ENCODE results near the gene MARCHF10.

MARCHF10 gene

DNA sequence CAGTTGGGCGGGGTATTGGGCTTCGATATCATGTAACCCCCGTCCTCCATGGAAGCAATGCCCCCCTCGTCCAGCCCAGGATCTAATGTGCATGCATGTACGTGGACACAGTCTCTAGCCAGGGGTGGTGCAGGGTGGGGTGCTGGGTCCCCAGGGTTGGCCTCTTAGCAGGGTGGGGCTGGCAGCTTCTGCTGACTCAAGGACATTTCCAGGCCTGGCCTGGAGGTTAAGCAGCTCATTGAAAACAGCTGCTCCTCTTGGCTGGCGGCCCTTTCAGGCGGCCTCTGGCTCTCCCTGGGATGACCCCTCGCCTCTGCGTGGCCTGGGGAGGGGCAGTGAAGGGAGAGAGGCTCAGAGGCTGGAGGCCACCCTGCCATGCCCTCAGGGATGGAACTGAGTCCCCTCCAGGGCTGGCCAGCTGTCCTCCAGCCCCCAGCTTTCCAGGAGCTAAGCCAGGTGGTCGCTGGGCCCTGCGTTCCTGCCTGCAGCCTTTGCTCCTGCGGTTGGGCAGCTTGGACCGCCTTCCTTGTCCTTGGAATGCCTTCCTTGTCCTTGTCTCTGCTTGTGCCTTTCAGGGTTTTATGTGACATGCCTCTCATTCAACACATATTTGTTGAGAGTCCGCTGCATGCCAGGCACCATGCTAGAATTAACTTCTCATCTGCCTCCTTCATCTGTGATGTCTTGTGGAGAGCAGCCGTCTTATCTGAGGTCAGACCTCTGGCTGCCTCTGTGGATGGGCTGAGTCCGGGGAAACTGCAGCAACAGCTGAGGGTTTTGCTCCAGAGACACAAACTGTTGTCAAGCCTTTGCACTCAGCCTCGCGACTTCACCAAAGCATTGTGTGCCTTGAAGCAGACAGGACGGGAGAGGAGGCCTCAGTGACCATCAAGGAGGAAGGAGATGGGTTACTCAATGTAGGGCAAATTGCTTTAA is 154.0 kb downstream of the MARCHF10 start:
- no peak for ATAC-seq

DNA sequence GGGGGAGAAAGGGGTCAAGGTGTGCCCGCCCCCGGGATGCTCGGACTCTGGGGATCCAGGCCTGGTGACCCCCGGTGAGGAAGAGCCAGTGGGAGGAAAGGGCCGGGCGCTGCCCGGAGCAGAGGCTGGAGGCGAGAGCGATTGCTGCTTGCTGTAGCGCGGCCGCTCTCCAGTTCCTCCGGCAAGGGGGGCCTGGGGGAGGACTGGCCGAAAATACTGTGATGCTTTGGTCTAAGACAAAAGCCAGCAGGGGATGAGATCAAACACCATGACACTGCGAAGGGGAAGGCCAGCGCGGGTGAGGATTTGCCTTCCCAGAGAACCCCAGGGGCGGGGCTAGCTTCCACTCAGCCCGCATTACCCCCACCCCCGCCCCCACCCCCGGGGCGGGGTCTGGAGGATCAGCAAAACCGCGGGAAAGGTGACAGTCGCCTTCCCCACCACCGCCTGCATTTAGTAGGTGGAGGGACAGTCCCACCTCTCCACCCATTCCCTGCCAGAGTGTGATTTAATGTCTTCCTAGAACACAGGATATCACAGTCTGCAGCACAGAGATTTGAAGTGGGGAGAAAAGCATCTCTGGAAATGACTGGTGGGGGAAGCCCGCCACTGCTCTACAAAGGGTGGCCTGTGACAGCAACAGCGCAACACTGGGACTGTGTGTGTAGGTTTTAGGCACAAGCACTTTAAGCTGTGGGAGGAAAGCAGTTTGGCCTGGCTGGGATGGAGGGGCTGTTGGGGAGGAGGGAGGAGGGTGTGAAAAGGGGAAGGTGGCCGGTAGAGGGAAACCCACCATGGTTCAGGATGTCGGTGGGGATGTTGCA is 154.9 kb downstream of the MARCHF10 start:
- peak; percentile 97 to 98 for ATAC-seq

DNA sequence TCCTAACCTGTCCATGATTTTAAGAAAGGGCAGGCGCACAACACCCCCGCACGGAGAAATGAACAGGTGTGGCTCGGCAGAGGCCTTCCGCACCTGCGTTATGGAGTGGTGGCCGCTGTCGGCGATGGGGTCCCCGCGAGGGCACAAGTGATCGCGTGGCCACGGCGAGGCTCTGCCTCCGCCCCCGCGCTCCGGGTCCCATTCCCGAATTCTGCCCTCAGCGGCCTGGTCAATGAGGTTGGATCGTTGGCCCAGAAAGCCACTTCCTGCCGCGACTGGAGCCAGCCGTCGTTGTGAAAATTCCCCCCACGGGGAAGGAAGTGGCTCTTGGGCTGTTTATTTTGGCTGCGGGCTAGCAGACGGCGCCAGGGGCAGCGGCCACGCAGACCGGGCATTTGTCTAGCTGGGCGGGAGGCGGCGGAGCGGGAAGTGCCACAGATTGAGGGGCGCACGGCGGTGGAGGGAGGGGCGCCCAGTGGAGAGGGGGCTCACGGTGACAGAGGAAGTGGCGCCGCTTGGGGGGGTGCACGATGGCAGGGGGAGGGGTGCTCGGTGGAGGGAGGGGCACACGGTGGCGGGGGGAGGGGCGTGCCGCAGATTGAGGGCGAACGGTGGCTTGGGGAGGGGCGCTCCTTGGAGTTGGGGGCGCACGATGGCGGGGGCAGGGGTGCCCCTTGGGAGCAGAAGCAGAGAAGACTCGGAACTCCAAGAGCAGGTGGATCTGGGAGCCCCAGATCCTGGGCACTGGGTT is 155.7 kb downstream of the MARCHF10 start:
- no peak for ATAC-seq

Measured in activated CD4-positive, CD25-positive, alpha-beta regulatory T cell treated with anti-CD3 and anti-CD28 coated beads, Interleukin-2, amount 50 U/mL, for 24 hours (primary cell).